MG63 (cell line): ENCODE measurements around the gene UPK3BL2. TPM values are rescaled to one million over a fixed set of nuclear protein-coding genes. Genes with fewer than 3 reads are reported as not detected.
A peak's percentile ranks its signal among the peaks of the same experiment; 100 is the strongest.
"Not testable (repeated sequence)": the region's sequence is repeated elsewhere in the genome, so short reads cannot be mapped to it uniquely, and the experiment has no call there.

Source experiments
- DNase-seq: peaks from one replicate; pipeline ENCODE4 v3.0.0-alpha.2; 2020
- H3K27me3 ChIP-seq: fragments of 250-450 bp; sonication (Bioruptor Pico); 2 replicates; pipeline ENCODE4 v1.5.1; 2020; ENCODE audit warnings: mild to moderate bottlenecking, moderate library complexity
- H3K36me3 ChIP-seq: fragments of 250-450 bp; sonication (Bioruptor Pico); 2 replicates; pipeline ENCODE4 v1.5.1; 2020; ENCODE audit warnings: mild to moderate bottlenecking, moderate library complexity
- H3K4me3 ChIP-seq: fragments of 250-450 bp; sonication (Bioruptor Pico); 2 replicates; pipeline ENCODE4 v1.5.1; 2020; ENCODE audit warnings: mild to moderate bottlenecking, moderate library complexity
- H3K9me3 ChIP-seq: fragments of 250-450 bp; sonication (Bioruptor Pico); 2 replicates; pipeline ENCODE4 v1.5.1; 2020; ENCODE audit warnings: mild to moderate bottlenecking, moderate library complexity
- total RNA-seq: library from RNA; depleted of rRNA; stranded (reverse); fragments of >200 nt; shearing (Covaris generic); gene quantifications from 2 replicates; pipeline ENCODE4 v1.2.3, GENCODE V29; 2014; ENCODE audit warnings: low replicate concordance; rRNA removed

UPK3BL2 gene, protein sequence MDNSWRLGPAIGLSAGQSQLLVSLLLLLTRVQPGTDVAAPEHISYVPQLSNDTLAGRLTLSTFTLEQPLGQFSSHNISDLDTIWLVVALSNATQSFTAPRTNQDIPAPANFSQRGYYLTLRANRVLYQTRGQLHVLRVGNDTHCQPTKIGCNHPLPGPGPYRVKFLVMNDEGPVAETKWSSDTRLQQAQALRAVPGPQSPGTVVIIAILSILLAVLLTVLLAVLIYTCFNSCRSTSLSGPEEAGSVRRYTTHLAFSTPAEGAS
- 2.5 TPM in 1 of 2 replicates, not detected in the other for total RNA-seq

DNA sequence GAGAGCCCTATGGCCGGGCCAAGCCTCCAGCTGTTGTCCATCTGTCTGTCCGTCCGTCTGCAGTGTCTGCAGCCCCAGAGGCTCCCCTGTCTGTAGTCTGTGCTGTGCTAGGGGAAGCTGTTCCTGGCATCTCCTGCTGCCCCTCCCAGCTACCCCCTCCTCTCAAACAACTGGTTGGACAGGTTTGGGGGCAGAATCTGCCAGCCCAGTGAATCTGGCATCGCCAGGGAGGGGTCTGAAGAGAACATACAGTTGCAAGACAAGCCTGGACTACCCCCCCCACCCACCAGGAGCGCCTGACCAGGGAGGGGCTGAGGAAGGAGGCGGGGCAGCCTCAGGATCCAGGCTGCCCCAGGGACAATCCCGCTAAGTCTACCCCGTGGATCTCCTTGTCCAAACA lies at the start of gene UPK3BL2:
Gene UPK3BL2, minus strand, starts transcription at position 101 of the 400 bp plus-strand sequence. Its CDS starts 60 bp downstream, at position 41.
- not testable (repeated sequence) for H3K27me3 ChIP-seq, H3K4me3 ChIP-seq, H3K36me3 ChIP-seq, H3K9me3 ChIP-seq, DNase-seq

GRCh38 chr7:102592477-102593019 lies 49.1 kb upstream of the UPK3BL2 start:
- not testable (repeated sequence) for H3K27me3 ChIP-seq, H3K4me3 ChIP-seq, H3K9me3 ChIP-seq, DNase-seq, H3K36me3 ChIP-seq

DNA sequence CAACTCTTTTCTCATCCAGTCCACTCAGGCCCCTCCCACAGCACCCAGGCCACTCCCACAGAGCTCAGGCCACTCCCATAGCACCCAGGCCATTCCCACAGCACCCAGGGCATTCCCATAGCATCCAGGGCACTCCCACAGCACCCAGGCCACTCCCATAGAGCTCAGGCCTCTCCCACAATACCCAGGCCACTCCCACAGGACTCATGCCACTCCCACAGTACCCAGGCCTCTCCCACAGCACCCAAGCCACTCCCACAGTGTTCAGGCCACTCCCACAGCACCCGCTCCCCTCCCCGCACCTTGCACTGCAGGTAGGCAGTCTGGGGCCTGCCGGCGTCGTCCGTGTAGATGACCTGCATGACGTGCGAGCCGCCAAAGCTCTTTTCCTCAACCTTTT lies 46.4 kb upstream of the UPK3BL2 start:
- H3K9me3 ChIP-seq, DNase-seq, H3K27me3 ChIP-seq, H3K4me3 ChIP-seq, H3K36me3 ChIP-seq: not testable (repeated sequence)

DNA sequence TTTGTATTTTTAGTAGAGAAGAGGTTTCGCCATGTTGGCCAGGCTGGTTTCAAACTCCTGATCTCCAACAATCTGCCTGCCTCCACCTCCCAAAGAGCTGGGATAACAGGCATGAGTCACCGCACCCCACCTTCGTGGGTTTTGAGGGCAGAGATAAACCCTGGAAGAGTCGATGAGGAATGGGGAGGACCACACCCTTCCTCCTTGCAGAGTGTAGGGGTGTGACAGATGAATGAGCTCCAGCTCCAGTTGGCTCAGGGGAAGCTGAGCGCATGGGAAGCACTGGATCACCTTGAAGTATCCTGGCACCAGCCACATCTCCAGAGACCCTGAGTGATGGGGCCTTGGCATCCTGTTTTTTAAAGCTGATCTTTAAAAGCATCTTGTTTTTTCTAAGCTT lies 40.0 kb upstream of the UPK3BL2 start:
- not testable (repeated sequence) for H3K27me3 ChIP-seq, H3K4me3 ChIP-seq, DNase-seq, H3K36me3 ChIP-seq, H3K9me3 ChIP-seq

DNA sequence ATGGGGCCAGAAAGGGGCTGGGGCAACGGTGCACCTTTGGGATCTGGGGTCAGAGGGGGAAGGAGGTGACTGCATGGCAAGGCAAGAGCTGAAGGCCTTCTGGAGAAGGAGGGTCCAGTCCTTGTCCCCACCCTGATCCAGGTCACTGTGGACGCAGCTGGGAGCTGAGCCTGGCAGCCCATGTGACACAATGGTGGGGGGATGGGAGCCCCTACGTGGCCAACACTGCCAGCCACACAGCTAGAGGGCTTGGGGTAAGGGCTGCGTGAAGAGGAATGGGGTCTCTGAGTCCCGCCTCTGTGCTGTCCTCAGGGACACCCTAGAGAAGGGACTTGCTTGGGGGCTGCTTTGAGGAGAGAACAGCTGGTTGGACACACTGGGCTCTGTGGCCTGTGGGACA lies 38.2 kb upstream of the UPK3BL2 start:
- not testable (repeated sequence) for H3K36me3 ChIP-seq, DNase-seq, H3K27me3 ChIP-seq, H3K9me3 ChIP-seq, H3K4me3 ChIP-seq

DNA sequence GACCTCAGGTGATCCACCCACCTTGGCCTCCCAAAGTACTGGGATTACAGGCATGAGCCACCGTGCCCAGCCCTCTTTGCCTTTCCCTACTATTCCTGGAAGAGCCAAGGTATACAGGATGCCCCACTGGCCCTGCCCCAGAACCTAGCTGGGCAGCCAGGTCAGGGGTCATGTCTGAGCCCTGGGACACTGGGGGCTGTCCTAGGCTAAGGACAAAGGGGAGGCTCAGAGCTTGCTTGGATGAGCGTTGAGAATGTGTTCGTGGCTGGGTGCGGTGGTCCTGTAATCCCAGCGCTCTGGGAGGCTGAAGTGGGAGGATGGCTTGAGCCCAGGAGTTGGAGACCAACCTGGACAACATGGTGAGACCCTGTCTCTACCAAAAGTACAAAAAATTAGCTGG lies 35.0 kb upstream of the UPK3BL2 start:
- not testable (repeated sequence) for DNase-seq, H3K9me3 ChIP-seq, H3K27me3 ChIP-seq, H3K36me3 ChIP-seq, H3K4me3 ChIP-seq

DNA sequence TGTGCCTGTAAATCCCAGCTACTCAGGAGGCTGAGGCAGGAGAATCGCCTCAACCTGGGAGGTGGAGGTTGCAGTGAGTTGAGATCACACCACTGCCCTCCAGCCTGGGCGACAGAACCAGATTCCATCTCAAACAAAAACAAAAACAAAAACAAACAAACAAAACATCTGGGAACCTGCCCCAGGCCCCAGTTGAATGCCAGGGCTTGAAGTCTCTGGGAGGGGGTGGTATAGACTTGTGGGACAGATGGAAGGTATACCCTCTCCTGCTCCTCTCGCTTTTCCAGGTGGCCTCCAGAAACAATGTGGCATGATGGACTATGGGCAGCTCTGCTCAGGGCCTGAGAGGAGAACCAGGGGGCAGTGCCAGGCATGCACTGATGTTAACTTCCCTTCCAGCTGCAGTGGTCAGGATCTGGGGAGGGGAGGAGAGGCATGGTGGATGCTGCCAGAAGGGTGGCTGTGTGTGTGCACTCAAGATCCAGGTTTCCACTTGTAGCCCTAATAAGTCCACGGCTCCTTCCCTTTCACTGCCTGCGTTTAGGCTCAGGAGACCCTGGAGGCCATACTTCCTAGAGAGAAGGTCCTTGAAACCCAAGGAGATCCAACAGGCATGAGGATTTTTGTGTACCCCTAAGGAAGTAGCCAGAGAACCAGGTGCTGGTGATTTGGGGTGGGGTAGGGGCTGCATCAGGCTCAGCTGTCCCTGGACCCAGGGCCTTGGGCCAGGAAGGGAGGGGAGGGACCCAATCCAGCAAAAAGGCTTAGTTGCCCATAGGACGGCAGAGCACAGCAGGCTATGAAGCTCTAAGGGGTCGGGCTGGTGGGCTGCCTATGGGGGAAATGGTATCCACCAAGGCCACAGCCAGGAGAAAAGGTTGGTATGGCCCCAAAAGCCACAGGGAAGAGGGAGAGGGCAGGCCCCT lies 34.1 kb upstream of the UPK3BL2 start:
- not testable (repeated sequence) for DNase-seq, H3K36me3 ChIP-seq, H3K27me3 ChIP-seq, H3K4me3 ChIP-seq, H3K9me3 ChIP-seq

- not testable (repeated sequence) for H3K9me3 ChIP-seq, H3K36me3 ChIP-seq, H3K4me3 ChIP-seq, DNase-seq, H3K27me3 ChIP-seq
These were observed 32.9 kb upstream of the UPK3BL2 start for GRCh38 chr7:102576363-102576762.

- not testable (repeated sequence) for H3K27me3 ChIP-seq, DNase-seq, H3K36me3 ChIP-seq, H3K4me3 ChIP-seq, H3K9me3 ChIP-seq
These were observed 31.1 kb upstream of the UPK3BL2 start for GRCh38 chr7:102574607-102575006.

- not testable (repeated sequence) for H3K9me3 ChIP-seq, H3K27me3 ChIP-seq, H3K36me3 ChIP-seq
- DNase-seq: peak; percentile 8
- peak within 1 kb of the TSS; percentile 70 for H3K4me3 ChIP-seq
These were observed 29.1 kb upstream of the UPK3BL2 start, which contains the start of gene POLR2J3 for GRCh38 chr7:102572261-102573239. Gene POLR2J3 (minus strand): TSS chr7:102572583. CDS start chr7:102572521, 62 bp downstream.

GRCh38 chr7:102568620-102569019 lies 25.1 kb upstream of the UPK3BL2 start:
- H3K27me3 ChIP-seq, H3K4me3 ChIP-seq, DNase-seq, H3K9me3 ChIP-seq, H3K36me3 ChIP-seq: not testable (repeated sequence)

DNA sequence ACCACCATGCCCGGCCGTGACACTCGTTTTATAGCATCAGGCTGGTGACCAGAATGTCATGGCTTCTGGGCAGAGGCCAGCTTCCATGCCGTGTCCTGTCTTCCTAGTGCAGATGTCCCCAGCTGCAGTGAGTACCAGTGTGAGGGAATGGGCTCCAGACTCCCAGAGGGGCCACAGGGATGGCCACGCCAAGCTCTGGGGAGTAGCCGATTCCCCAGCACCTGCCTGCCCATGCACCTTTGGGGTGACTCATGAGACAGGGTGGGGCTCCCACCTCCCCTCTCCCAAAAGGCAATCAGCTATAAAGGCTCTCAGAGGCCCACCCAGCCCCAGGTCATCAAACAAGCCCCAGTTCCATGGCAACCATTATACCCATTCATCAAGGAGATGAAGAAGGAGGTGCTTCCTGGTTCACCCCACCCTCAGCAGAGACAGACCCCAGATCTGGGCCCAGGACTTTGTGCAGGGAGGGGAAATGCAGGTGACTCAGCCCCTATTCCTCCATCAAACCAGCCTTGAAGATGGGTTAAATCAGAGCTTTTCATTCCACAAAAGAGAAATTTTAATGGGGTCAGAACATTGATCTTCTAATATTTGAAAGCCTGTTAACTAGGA lies 7.4 kb upstream of the UPK3BL2 start, which contains the start of gene SPDYE2:
Gene SPDYE2, plus strand, starts transcription at position 419 of the 615 bp plus-strand sequence. CDS start 2,030 bp downstream, outside the sequence.
- H3K9me3 ChIP-seq, H3K27me3 ChIP-seq, H3K4me3 ChIP-seq, DNase-seq, H3K36me3 ChIP-seq: not testable (repeated sequence)

- not testable (repeated sequence) for H3K4me3 ChIP-seq, H3K9me3 ChIP-seq, DNase-seq, H3K27me3 ChIP-seq, H3K36me3 ChIP-seq
These were observed 2.9 kb upstream of the UPK3BL2 start for GRCh38 chr7:102546353-102546752.

DNA sequence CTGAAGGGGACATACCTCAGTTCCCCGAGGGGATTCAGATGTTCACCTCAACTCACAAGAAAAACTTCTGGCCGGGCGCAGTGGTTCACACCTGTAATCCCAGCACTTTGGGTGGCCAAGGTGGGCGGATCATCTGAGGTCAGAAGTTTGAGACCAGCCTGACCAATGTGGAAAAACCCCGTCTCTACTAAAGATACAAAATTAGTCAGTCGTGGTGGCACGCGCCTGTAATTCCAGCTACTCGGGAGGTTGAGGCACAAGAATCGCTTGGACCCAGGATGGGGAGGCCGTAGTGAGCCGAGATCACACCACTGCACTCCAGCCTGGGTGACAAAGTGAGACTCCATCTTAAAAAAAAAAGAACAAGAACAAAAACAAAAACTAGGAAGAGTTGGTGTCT lies 1.8 kb upstream of the UPK3BL2 start:
- DNase-seq, H3K9me3 ChIP-seq, H3K36me3 ChIP-seq, H3K4me3 ChIP-seq, H3K27me3 ChIP-seq: not testable (repeated sequence)

DNA sequence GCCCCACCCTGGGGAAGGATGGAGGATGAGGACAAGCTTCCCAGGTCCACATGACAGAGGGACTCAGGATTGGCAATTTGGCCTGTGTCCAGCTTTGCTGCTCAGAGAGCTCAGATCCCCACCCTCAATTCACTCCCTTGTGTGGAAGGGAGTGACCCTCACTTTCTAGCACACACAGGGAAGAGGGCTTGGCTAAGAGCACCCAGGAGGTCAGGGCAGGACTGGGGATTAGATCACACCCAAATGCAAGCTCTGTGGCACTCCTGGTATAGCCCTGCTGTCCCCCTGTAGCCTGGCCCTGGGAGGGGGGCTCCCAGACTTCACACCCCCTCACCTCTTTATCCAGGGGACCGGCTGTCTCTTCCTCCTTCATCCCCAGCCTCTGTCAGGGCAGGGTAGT lies 876 bp upstream of the UPK3BL2 start:
- H3K27me3 ChIP-seq, H3K4me3 ChIP-seq, H3K9me3 ChIP-seq, DNase-seq, H3K36me3 ChIP-seq: not testable (repeated sequence)

- H3K4me3 ChIP-seq, H3K27me3 ChIP-seq, H3K9me3 ChIP-seq, H3K36me3 ChIP-seq, DNase-seq: not testable (repeated sequence)
These were observed 725 bp downstream of the UPK3BL2 start for GRCh38 chr7:102542771-102543170.
